ENCODE measurements around the gene DLX2. TPM values are rescaled to one million over a fixed set of nuclear protein-coding genes. Genes with fewer than 3 reads are reported as not detected.
"Not testable (repeated sequence)": the region's sequence is repeated elsewhere in the genome, so short reads cannot be mapped to it uniquely, and the experiment has no call there.

DLX2 gene
- total RNA-seq, 1 experiment from 2014 or later = not detected

- DNase-seq (ENCODE audit: low spot score) = no peak
Measured at GRCh38 chr2:172083628-172084394, 18.9 kb downstream of the DLX2 start.

DNA sequence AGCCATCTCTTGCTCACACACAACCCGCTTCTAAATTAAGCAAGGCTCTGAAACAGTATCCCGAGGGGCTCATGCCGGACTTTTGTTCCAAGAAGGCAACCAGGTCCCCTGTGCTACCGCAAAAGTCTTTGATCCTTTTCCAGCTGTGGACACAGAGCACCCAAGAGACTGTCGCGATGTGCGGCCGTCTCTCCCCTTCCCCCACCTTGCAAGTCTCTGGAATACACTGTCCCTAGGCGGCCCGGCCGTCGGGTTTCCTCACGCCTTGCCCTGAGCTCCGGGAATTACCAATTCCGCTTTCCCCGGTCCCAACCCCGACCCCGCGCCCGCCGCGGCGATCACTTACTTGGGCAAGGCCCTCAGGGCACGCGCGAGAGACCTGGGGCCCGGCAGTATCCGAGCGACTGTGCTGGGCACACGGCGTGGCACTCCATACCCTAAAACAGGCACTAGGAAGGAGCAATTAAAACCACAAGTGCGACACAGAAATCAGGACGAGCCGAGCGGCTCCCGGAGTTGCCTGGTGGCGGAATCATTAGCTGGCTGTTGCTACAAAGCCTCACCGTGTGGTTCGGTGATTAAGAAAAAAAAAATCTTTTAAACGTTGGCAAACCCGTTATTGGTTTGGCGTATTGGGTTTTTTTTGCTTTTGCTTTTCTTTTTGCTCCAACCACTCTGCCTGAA is 19.6 kb downstream of the DLX2 start:
- DNase-seq (ENCODE audit: low spot score) = no peak

DNA sequence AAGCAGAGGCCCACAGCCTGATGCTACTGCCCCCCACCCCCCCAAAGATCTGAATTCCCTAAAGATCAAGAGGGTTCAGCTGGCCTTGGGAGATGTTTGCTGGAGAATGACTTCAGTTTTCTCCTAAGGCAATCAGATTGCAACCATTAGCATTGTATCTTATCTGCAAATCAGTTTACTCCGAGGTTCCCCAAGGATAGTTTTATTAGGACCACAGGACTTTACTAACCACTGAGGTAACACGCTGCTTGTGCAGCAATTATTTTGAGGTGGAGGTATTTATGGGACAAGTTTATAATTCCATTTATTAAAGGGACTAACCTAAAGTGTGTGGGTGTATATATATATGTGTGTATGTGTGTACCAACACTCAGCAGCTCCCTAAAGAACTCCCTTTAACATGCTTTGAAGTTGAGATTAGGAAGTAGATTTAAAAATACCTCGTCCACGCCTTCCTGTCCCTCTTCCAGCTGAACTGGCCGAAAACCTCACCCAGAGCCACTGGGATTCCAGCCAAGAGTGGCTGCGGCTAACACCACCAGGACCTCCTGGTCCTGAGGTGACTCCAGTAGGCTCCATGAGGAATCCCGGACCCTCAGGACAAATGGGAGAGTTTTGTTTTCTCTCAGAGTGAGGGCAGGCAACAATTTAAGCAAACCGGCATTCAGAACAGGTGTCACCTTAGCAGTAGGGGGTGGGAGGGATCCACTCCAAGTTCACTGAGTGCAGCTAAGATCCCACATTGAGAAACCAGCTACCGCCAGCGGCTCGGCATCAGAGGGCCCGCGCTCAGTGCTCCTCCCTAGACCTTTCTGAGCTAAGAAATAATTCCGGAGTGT is 20.4 kb downstream of the DLX2 start:
- no peak for DNase-seq (ENCODE audit: low spot score)

GRCh38 chr2:172081221-172082022 is 21.3 kb downstream of the DLX2 start:
- no peak for DNase-seq (ENCODE audit: low spot score)

- no peak for DNase-seq (ENCODE audit: low spot score)
Measured at GRCh38 chr2:172080641-172081220, 22.0 kb downstream of the DLX2 start.

- DNase-seq (ENCODE audit: low spot score) = no peak
Measured at GRCh38 chr2:172079838-172080640, 22.7 kb downstream of the DLX2 start.

GRCh38 chr2:172079416-172079815 is 23.3 kb downstream of the DLX2 start:
- no peak for DNase-seq (ENCODE audit: low spot score)

DNA sequence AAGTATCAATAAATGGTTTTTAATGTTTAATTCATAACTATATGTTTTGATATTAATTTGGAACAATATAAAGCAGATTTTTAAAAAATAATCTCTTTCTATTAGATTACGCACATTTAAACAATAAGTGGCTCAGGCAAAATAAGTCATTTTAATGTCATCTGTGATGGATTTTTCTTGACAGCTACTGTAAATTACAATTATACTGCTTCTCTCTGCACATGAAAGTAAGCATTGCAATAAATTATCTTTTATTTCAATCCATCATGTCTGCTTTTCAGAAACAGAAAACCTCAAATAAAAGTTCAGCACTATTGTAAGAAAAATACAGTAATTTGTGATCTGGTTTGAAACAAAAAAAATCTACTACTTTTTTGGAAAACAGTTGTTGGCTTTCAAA is 28.4 kb downstream of the DLX2 start:
- DNase-seq (ENCODE audit: low spot score) = no peak

GRCh38 chr2:172073518-172073917 is 29.2 kb downstream of the DLX2 start:
- DNase-seq (ENCODE audit: low spot score) = no peak

- DNase-seq (ENCODE audit: low spot score) = no peak
Measured at GRCh38 chr2:172072706-172073105, 30.0 kb downstream of the DLX2 start.

DNA sequence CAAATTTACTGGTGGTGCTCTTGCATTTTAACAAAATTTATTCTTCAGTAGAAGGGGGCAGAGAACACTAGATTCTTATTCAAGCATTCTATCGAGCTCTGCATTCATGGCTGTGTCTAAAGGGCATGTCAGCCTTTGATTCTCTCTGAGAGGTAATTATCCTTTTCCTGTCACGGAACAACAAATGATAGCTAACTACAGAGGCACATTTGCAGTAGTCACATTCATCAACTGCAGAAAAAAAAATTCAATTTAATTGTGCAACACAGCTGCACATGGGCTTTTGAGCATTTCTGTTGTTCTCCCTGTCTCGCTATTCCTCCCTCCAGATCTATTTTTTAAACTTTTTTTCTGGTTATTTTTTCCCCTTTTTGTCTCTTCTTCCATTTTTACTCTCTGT is 30.4 kb downstream of the DLX2 start:
- DNase-seq (ENCODE audit: low spot score) = no peak

GRCh38 chr2:172070936-172071335 is 31.8 kb downstream of the DLX2 start:
- DNase-seq (ENCODE audit: low spot score) = no peak

- not testable (repeated sequence) for DNase-seq (ENCODE audit: low spot score)
Measured at GRCh38 chr2:172067905-172068304, 34.8 kb downstream of the DLX2 start.

GRCh38 chr2:172066394-172066886 is 36.3 kb downstream of the DLX2 start:
- no peak for DNase-seq (ENCODE audit: low spot score)

DNA sequence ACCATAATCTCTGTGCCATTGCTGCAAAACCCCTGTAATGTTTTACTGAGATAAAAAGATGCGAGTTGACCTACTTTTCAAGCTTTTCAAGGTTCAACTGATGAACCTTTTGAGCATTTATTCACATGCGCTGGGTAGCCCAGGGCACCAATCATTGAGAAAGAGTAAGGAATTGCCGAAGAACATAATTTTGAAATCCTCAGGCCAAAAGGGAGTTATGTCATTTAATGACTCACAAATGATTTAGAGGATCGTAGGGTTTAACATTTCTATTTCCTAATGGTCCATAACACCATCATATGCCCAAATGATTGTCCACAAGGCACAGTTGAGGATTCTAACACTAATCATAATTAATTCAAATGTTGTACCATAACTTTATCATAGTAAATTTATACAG is 37.6 kb downstream of the DLX2 start:
- DNase-seq (ENCODE audit: low spot score) = no peak

DNA sequence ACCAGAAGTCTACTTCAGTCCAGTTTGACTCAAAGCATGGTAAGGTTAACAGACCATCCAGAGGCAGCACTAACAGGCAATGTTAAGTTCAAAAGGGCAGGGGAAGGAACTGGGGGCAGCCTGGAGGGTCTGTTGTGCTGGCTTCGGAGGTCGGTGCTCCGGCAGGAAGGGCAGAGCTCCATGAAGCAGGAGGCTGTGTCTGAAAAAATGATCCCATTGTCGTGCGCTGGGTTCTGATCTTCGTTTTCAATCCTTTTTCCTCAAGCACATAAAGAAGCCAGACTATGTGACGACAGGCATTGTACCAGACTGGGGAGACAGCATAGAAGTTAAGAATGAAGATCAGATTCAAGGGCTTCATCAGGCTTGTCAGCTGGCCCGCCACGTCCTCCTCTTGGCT is 39.3 kb downstream of the DLX2 start:
- no peak for DNase-seq (ENCODE audit: low spot score)

GRCh38 chr2:172062402-172063004 is 40.2 kb downstream of the DLX2 start:
- no peak for DNase-seq (ENCODE audit: low spot score)

- not testable (repeated sequence) for DNase-seq (ENCODE audit: low spot score)
Measured at GRCh38 chr2:172060118-172060517, 42.6 kb downstream of the DLX2 start.

DNA sequence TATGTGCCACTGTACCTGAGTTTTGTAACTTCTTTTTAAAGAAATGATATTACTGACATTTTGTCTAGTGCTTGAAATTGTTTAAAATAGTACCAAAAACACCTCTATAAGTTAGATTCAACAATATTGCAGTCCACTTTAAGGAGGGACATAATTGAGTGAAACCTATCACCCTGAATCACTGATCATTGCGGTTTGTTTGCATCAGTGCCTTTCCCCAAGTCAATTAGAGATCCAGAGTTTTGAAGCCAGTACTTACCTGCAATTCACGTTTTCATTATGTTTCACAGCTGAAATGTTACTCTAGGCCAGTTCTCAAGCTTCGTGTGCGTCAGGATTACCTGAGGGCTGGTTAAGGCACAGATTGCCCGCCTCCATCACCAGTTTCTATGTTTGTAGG is 44.0 kb downstream of the DLX2 start:
- DNase-seq (ENCODE audit: low spot score) = no peak

DNA sequence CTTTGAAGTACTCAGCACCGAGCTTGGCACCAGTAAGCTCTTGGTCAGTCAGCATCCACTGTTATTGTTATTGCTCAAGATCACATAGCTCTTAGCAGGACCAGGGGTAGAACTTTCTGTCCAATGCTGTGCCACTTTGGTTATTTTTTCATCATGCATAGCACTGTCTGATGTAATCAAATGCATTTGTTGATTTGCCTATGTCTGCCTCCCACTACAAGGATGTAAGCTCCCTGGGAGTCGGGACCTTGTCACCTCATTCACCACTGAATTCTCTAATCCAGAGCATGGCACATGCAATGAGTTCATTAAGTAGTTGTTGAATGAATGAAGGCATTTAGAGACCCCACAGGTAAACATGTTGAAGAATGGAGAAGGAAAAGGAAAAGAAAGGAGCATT is 46.4 kb downstream of the DLX2 start:
- DNase-seq (ENCODE audit: low spot score) = no peak
